Measurements from ENCODE around the gene CSGALNACT2.
A peak's percentile ranks its signal among the peaks of the same experiment; 100 is the strongest.

Gene CSGALNACT2

GRCh38 chr10:43204042-43204942 lies 66.0 kb downstream of the CSGALNACT2 start:
- no peak for DNase-seq

- peak; percentile 50 for DNase-seq
Measured at GRCh38 chr10:43204943-43205671, 66.9 kb downstream of the CSGALNACT2 start.

- DNase-seq = no peak
Measured at GRCh38 chr10:43205681-43206390, 67.6 kb downstream of the CSGALNACT2 start.

GRCh38 chr10:43206391-43207235 lies 68.4 kb downstream of the CSGALNACT2 start:
- DNase-seq = no peak

- DNase-seq = no peak
Measured at GRCh38 chr10:43208147-43209073, 70.2 kb downstream of the CSGALNACT2 start.

GRCh38 chr10:43209074-43209455 lies 70.8 kb downstream of the CSGALNACT2 start:
- no peak for DNase-seq

- no peak for DNase-seq
Measured at GRCh38 chr10:43209651-43210141, 71.5 kb downstream of the CSGALNACT2 start.

- no peak for DNase-seq
Measured at GRCh38 chr10:43210556-43210955, 72.3 kb downstream of the CSGALNACT2 start.

GRCh38 chr10:43211030-43211429 lies 72.8 kb downstream of the CSGALNACT2 start:
- no peak for DNase-seq

- no peak for DNase-seq
Measured at GRCh38 chr10:43211431-43212042, 73.3 kb downstream of the CSGALNACT2 start.

- no peak for DNase-seq
Measured at GRCh38 chr10:43212043-43212721, 73.9 kb downstream of the CSGALNACT2 start.

- DNase-seq = no peak
Measured at GRCh38 chr10:43214071-43214955, 76.1 kb downstream of the CSGALNACT2 start.

GRCh38 chr10:43214956-43215561 lies 76.8 kb downstream of the CSGALNACT2 start:
- no peak for DNase-seq

GRCh38 chr10:43215758-43216455 lies 77.7 kb downstream of the CSGALNACT2 start:
- DNase-seq = no peak

- DNase-seq = no peak
Measured at GRCh38 chr10:43216931-43217562, 78.8 kb downstream of the CSGALNACT2 start.

GRCh38 chr10:43217563-43218205 lies 79.4 kb downstream of the CSGALNACT2 start:
- no peak for DNase-seq
